GM23338 (cell line): ENCODE measurements around the gene DNAJC1. TPM values are rescaled to one million over a fixed set of nuclear protein-coding genes. Genes with fewer than 3 reads are reported as not detected.

Experiments used
- CREB1 ChIP-seq: fragments of 250-450 bp; sonication (Bioruptor Pico); IDR thresholded peaks from 2 replicates; pipeline ENCODE4 v1.5.0; 2020; ENCODE audit warnings: low read depth, mild to moderate bottlenecking, moderate library complexity
- CTCF ChIP-seq, 2 experiments: fragments of 200-600 bp in 1 of 2; sonication (generic) in 1 of 2; conservative IDR thresholded peaks; 2 replicates each; pipeline versions ENCODE4 v1.5.1 to v1.6.1; 2016 to 2017; ENCODE audit warnings: antibody characterized with exemption in 2 of 2, low read depth in 2 of 2, mild to moderate bottlenecking in 2 of 2, moderate library complexity in 1 of 2
- ETS1 ChIP-seq: IDR thresholded peaks from 2 replicates; pipeline ENCODE4 v1.6.1; 2016; ENCODE audit warnings: antibody characterized with exemption
- EZH2 ChIP-seq: fragments of 200-600 bp; sonication (generic); IDR thresholded peaks from one replicate; pipeline ENCODE4 v1.8.0; 2017; ENCODE audit warnings: antibody characterized with exemption, mild to moderate bottlenecking, low read depth; ENCODE audit not compliant: unreplicated experiment
- EZH2phosphoT487 ChIP-seq: fragments of 200-600 bp; sonication (generic); IDR thresholded peaks from one replicate; pipeline ENCODE4 v1.8.1; 2018; ENCODE audit warnings: antibody characterized with exemption; ENCODE audit not compliant: unreplicated experiment
- POLR2AphosphoS5 ChIP-seq: IDR thresholded peaks from 2 replicates; pipeline ENCODE4 v1.6.1; 2016; ENCODE audit warnings: antibody characterized with exemption, low read depth
- STAT1 ChIP-seq: IDR thresholded peaks from one replicate; pipeline ENCODE4 v1.6.1; 2016; ENCODE audit warnings: antibody characterized with exemption; ENCODE audit not compliant: unreplicated experiment
- ZNF462 ChIP-seq: fragments of 250-450 bp; sonication (Bioruptor Pico); IDR thresholded peaks from 2 replicates; pipeline ENCODE4 v1.5.0; 2020; ENCODE audit warnings: mild to moderate bottlenecking, moderate library complexity
- polyA plus RNA-seq: library from polyadenylated mRNA; unstranded; fragments of >200 nt; fragmentation: Nextera tagmentation; extraction: Ambion mirVana; gene quantifications from 2 replicates; pipeline ENCODE4 v1.2.1, GENCODE V29; 2016
- total RNA-seq: library from RNA; depleted of rRNA; stranded (reverse); fragments of >200 nt; shearing (Covaris generic); gene quantifications from 2 replicates; pipeline ENCODE4 v1.2.3, GENCODE V29; 2014

The DNAJC1 gene
- total and polyA plus RNA-seq, 2 experiments from 2014 or later = 38.6 to 45.3 TPM

GRCh38 chr10:21803374-21803773, 200.2 kb downstream of the DNAJC1 start (continued):
- no peak for TF ChIP-seq ZNF462 (CRISPR knock-in tag)
- TF ChIP-seq EZH2 = no peak
- TF ChIP-seq STAT1 = no peak
- TF ChIP-seq ETS1 = no peak
- TF ChIP-seq CTCF (conservative IDR thresholded peaks at IDR 0.05; ENCODE audit: low read depth in 2 of 2) = no peak
- no peak for TF ChIP-seq CREB1 (CRISPR knock-in tag)
- TF ChIP-seq EZH2phosphoT487 = no peak
- TF ChIP-seq POLR2AphosphoS5 = no peak
